Liver (tissue), 9 donors: Measurements from ENCODE around the gene CHMP1A. TPM values are rescaled to one million over a fixed set of nuclear protein-coding genes. Genes with fewer than 3 reads are reported as not detected.
"Not testable (repeated sequence)": the region's sequence is repeated elsewhere in the genome, so short reads cannot be mapped to it uniquely, and the experiment has no call there.

Experiments used
- DNase-seq: peaks from one replicate; pipeline ENCODE4 v3.0.0-alpha.2; 2017; ENCODE audit warnings: low spot score
- H3K27ac ChIP-seq, 2 donors: one replicate each; pipeline ENCODE4 v1.7.0; 2013; ENCODE audit warnings: inconsistent platforms in 2 of 2, low read length in 2 of 2, control low read depth in 1 of 2, low read depth in 1 of 2, mild to moderate bottlenecking in 1 of 2
- H3K27me3 ChIP-seq, 4 donors: one replicate each; pipeline versions ENCODE4 v1.6.1 to v1.7.0; 2013; ENCODE audit warnings: low read length in 3 of 4, inconsistent platforms in 1 of 4, mild to moderate bottlenecking in 1 of 4, moderate library complexity in 1 of 4; ENCODE audit not compliant: control insufficient read depth in 4 of 4, insufficient read depth in 4 of 4
- H3K36me3 ChIP-seq, 4 donors: one replicate each; pipeline versions ENCODE4 v1.6.1 to v1.7.0; 2013; ENCODE audit warnings: low read length in 3 of 4, mild to moderate bottlenecking in 3 of 4, low read depth in 1 of 4, moderate library complexity in 1 of 4; ENCODE audit not compliant: control insufficient read depth in 4 of 4, insufficient read depth in 3 of 4
- H3K4me1 ChIP-seq, 4 donors: one replicate each; pipeline versions ENCODE4 v1.6.1 to v1.7.0; 2013; ENCODE audit warnings: low read length in 3 of 4, mild to moderate bottlenecking in 3 of 4, moderate library complexity in 1 of 4; ENCODE audit not compliant: control insufficient read depth in 4 of 4, insufficient read depth in 4 of 4
- H3K4me3 ChIP-seq, 3 donors: one replicate each; pipeline versions ENCODE4 v1.6.1 to v1.7.0; 2013; ENCODE audit warnings: low read length in 3 of 3, control low read depth in 1 of 3, low read depth in 1 of 3, mild to moderate bottlenecking in 1 of 3
- H3K9ac ChIP-seq, 2 donors: one replicate each; pipeline ENCODE4 v1.7.0; 2013; ENCODE audit warnings: low read length in 2 of 2, mild to moderate bottlenecking in 2 of 2, moderate library complexity in 2 of 2, control low read depth in 1 of 2, low read depth in 1 of 2
- H3K9me3 ChIP-seq, 4 donors: one replicate each; pipeline versions ENCODE4 v1.6.1 to v1.7.0; 2013; ENCODE audit warnings: low read length in 3 of 4; ENCODE audit not compliant: control insufficient read depth in 4 of 4
- FOXA1 ChIP-seq: IDR thresholded peaks from 2 replicates; pipeline ENCODE4 v1.6.1; 2016; ENCODE audit warnings: antibody characterized with exemption
- GABPA ChIP-seq, 2 donors: IDR thresholded peaks in 1 of 2; conservative IDR thresholded peaks in 1 of 2; 2 replicates each; pipeline ENCODE4 v1.6.1; 2016; ENCODE audit warnings: antibody characterized with exemption in 2 of 2, mild to moderate bottlenecking in 1 of 2, moderate library complexity in 1 of 2
- HNF4G ChIP-seq: IDR thresholded peaks from 2 replicates; pipeline ENCODE4 v1.6.1; 2016; ENCODE audit warnings: antibody characterized with exemption
- JUND ChIP-seq, 2 donors: IDR thresholded peaks; 2 replicates each; pipeline ENCODE4 v1.6.1; 2016; ENCODE audit warnings: antibody characterized with exemption in 2 of 2
- NR2F2 ChIP-seq: IDR thresholded peaks from 2 replicates; pipeline ENCODE4 v1.6.1; 2016; ENCODE audit warnings: antibody characterized with exemption
- RAD21 ChIP-seq, 2 donors: IDR thresholded peaks; 2 replicates each; pipeline ENCODE4 v1.6.1; 2016; ENCODE audit warnings: antibody characterized with exemption in 2 of 2, mild to moderate bottlenecking in 2 of 2
- RXRA ChIP-seq, 2 donors: IDR thresholded peaks; 2 replicates each; pipeline ENCODE4 v1.6.1; 2017 to 2018; ENCODE audit warnings: antibody characterized with exemption in 2 of 2, mild to moderate bottlenecking in 1 of 2
- SP1 ChIP-seq: IDR thresholded peaks from 2 replicates; pipeline ENCODE4 v1.6.1; 2018; ENCODE audit warnings: antibody characterized with exemption, mild to moderate bottlenecking
- TAF1 ChIP-seq: conservative IDR thresholded peaks from 2 replicates; pipeline ENCODE4 v1.6.1; 2016; ENCODE audit warnings: antibody characterized with exemption, mild to moderate bottlenecking
- YY1 ChIP-seq: IDR thresholded peaks from 2 replicates; pipeline ENCODE4 v1.6.1; 2016; ENCODE audit warnings: antibody characterized with exemption, mild to moderate bottlenecking
- WGBS: extraction: QIAGEN DNeasy Blood & Tissue Kit; methylation state at CpG from one replicate; pipeline ENCODE4 v1.1.7; 2013; 5-methylcytosine and 5-hydroxymethylcytosine counted together
- polyA plus RNA-seq, 2 donors: library from polyadenylated mRNA; stranded (reverse) in 1 of 2; unstranded in 1 of 2; fragments of 200-250 nt in 1 of 2; fragments of >200 nt in 1 of 2; fragmentation: Nextera tagmentation in 1 of 2; extraction: Ambion mirVana in 1 of 2; gene quantifications; one replicate each; pipeline versions ENCODE4 v1.2.1 to v1.2.3, GENCODE V29; 2013 to 2015
- total RNA-seq, 2 donors: library from RNA; depleted of rRNA; stranded (reverse); fragments of >200 nt; gene quantifications; one replicate each; pipeline ENCODE4 v1.2.3, GENCODE V29; 2014
- TF ChIP-seq, protein P1 (sequence below): IDR thresholded peaks from 2 replicates; pipeline ENCODE4 v1.6.1; 2016; ENCODE audit warnings: antibody characterized with exemption
- TF ChIP-seq, protein P2 (sequence below): IDR thresholded peaks from 2 replicates; pipeline ENCODE4 v1.6.1; 2016; ENCODE audit warnings: antibody characterized with exemption
- TF ChIP-seq, protein P3 (sequence below): fragments of 150-350 bp; IDR thresholded peaks from 2 replicates; pipeline ENCODE4 v1.5.1; 2017; ENCODE audit warnings: improper control_type of control experiment, low read depth, low read length; ENCODE audit not compliant: missing input control
- TF ChIP-seq, protein P4 (sequence below): IDR thresholded peaks from 2 replicates; pipeline ENCODE4 v1.6.1; 2016; ENCODE audit warnings: antibody characterized with exemption
- donor health status: healthy.
- donor health status: healthy.
- donor health status: healthy.
- donor health status: healthy.
- donor health status: healthy.

CHMP1A gene
- total and polyA plus RNA-seq, 4 donors, result 25.7 to 36.7 (median 32.3) TPM

DNA sequence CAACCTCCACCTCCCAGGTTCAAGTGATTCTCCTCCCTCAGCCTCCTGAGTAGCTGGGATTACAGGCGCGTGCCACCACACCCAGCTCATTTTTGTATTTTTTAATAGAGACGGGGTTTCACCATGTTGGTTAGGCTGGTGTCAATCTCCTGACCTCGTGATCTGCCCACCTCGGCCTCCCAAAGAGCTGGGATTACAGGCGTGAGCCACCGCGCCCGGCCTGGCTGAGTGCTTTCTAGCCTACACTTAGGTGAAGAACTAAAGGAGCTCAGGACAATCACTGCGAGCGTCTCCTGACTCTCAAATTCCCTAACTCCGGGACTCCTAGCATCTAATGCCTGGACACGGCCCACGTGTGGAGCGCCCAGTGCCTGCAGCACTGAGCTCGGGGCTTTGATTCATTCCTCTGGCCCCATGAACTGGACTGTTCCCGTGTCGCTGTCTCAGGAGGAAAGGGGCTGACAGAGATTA, 42.2 kb upstream of the CHMP1A start:
- H3K36me3 ChIP-seq, result peaks cover 3 to 17% (median 7%) of the 10 kb centered on the region in 4 donors
- not testable (repeated sequence) for H3K27me3 ChIP-seq, H3K9me3 ChIP-seq, DNase-seq, H3K4me3 ChIP-seq, H3K9ac ChIP-seq
- WGBS, result 47% methylated on average over 18 of the region's 18 CpGs
- H3K4me1 ChIP-seq, result peaks cover 8 to 28% (median 16%) of the 10 kb centered on the region in 4 donors
- TF ChIP-seq HNF4G, result peak; percentile 21
- peak overlapping the region; percentile 58 to 81 for H3K27ac ChIP-seq

DNA sequence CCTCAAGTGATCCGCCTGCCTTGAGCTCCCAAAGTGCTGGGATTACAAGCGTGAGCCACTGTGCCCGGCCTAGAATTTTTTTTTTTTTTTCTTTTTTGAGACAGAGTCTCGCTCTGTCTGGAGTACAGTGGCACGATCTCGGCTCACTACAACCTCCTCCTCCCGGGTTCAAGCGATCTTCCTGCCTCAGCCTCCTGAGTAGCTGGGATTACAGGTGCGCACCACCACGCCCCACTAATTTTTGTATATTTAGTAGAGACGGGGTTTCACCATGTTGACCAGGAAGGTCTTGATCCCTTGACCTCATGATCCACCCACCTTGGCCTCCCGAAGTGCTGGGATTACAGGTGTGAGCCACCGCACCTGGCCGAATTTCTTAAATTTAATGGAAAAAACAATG, 41.2 kb upstream of the CHMP1A start:
- not testable (repeated sequence) for H3K9me3 ChIP-seq, H3K27ac ChIP-seq, H3K4me3 ChIP-seq, DNase-seq, H3K27me3 ChIP-seq, H3K9ac ChIP-seq
- Histone ChIP-seq H3K36me3 (peaks cover 3 to 24% (median 10%) of the 10 kb centered on the region in 4 donors), H3K4me1 (peaks cover 8 to 28% (median 16%) of the 10 kb centered on the region in 4 donors)
- 94% methylated on average over 14 of the region's 14 CpGs for whole genome bisulfite sequencing

DNA sequence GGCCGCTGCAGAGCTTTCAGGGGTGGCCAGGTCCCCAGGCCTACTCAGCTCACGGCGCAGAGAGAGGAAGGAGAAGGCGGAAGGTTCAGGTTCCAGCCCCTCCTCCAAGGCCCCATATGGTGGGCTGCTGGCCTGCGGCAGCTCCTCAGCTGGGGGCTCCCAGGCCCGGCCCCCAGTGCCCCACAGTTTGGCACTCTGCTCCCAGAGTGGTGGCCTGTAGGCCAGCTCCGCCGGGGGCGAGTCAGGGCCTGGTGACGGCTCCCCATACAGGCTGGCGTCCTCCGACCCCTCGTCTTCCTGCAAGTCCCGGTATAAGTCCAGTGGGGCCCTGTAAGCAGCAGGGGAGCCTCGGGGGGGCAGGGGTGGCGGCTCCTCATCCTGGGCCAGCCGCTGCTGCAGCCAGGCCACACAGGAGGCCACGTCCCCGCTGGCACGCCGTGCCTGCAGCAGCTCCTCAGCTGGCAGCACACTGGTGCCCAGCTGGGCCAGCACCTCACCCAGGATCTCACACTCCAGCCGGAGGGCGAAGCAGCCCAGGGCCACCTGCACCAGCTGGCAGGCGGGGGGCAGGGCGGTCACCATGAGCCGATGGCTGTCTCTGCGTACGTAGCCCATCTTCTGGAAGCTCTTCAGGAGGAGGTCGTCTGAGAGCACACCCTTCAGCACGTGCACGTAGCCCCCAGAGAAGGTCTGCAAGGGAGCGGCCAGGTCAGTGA, 40.3 kb upstream of the CHMP1A start:
- Histone ChIP-seq H3K27ac (no peak overlapping the region), H3K36me3 (peaks cover 5 to 25% (median 15%) of the 10 kb centered on the region in 4 donors), H3K9ac (no peak overlapping the region), H3K27me3 (no peaks in the 10 kb centered on the region), H3K4me3 (no peak overlapping the region), H3K4me1 (peaks cover 8 to 28% (median 16%) of the 10 kb centered on the region in 4 donors), H3K9me3 (no peaks in the 10 kb centered on the region)
- DNase-seq, result no peak
- WGBS, result 93% methylated on average over 32 of the region's 32 CpGs
- no peak for TF ChIP-seq YY1
- TF ChIP-seq, protein P1, sequence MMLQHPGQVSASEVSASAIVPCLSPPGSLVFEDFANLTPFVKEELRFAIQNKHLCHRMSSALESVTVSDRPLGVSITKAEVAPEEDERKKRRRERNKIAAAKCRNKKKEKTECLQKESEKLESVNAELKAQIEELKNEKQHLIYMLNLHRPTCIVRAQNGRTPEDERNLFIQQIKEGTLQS, result no peak
- no peak for TF ChIP-seq FOXA1
- no peak for TF ChIP-seq TAF1
- TF ChIP-seq, protein P2, sequence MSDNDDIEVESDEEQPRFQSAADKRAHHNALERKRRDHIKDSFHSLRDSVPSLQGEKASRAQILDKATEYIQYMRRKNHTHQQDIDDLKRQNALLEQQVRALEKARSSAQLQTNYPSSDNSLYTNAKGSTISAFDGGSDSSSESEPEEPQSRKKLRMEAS, result no peak
- TF ChIP-seq JUND (IDR thresholded peaks at IDR 0.05), result no peak
- TF ChIP-seq, protein P3, sequence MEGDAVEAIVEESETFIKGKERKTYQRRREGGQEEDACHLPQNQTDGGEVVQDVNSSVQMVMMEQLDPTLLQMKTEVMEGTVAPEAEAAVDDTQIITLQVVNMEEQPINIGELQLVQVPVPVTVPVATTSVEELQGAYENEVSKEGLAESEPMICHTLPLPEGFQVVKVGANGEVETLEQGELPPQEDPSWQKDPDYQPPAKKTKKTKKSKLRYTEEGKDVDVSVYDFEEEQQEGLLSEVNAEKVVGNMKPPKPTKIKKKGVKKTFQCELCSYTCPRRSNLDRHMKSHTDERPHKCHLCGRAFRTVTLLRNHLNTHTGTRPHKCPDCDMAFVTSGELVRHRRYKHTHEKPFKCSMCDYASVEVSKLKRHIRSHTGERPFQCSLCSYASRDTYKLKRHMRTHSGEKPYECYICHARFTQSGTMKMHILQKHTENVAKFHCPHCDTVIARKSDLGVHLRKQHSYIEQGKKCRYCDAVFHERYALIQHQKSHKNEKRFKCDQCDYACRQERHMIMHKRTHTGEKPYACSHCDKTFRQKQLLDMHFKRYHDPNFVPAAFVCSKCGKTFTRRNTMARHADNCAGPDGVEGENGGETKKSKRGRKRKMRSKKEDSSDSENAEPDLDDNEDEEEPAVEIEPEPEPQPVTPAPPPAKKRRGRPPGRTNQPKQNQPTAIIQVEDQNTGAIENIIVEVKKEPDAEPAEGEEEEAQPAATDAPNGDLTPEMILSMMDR, result no peak
- TF ChIP-seq SP1, result no peak
- TF ChIP-seq NR2F2, result no peak
- no peak for TF ChIP-seq RAD21 (IDR thresholded peaks at IDR 0.05)
- no peak for TF ChIP-seq GABPA (IDR thresholded peaks at IDR 0.05 in 1 of 2, conservative IDR thresholded peaks at IDR 0.05 in 1 of 2)
- TF ChIP-seq RXRA (IDR thresholded peaks at IDR 0.05), result no peak
- TF ChIP-seq, protein P4, sequence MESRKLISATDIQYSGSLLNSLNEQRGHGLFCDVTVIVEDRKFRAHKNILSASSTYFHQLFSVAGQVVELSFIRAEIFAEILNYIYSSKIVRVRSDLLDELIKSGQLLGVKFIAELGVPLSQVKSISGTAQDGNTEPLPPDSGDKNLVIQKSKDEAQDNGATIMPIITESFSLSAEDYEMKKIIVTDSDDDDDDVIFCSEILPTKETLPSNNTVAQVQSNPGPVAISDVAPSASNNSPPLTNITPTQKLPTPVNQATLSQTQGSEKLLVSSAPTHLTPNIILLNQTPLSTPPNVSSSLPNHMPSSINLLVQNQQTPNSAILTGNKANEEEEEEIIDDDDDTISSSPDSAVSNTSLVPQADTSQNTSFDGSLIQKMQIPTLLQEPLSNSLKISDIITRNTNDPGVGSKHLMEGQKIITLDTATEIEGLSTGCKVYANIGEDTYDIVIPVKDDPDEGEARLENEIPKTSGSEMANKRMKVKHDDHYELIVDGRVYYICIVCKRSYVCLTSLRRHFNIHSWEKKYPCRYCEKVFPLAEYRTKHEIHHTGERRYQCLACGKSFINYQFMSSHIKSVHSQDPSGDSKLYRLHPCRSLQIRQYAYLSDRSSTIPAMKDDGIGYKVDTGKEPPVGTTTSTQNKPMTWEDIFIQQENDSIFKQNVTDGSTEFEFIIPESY, result no peak
